K562 (cell line): ENCODE results near the gene GPHN. TPM values are rescaled to one million over a fixed set of nuclear protein-coding genes. Genes with fewer than 3 reads are reported as not detected.

Experiments
- ATAC-seq: fragments of 200-7000 bp; cut with Tn5 transposase; 3 replicates; pipeline ENCODE4 v1.9.1; 2020; ENCODE audit warnings: moderate library complexity
- BruUV-seq: library from RNA; stranded (reverse); fragments of 400-500 nt; replicated peaks from 2 replicates; lab custom pipeline; 2021; lab: Mats Ljungman, UMichigan
- CTCF ChIA-PET: fragments of 300-600 bp; formaldehyde crosslinking; extraction: SDS; loops from one replicate; lab custom pipeline; 2021; ENCODE audit warnings: low intra/inter-chr PET ratio; lab: Yijun Ruan, JAX
- POLR2A ChIA-PET: fragments of 300-600, 350-650 bp; sonication (Branson Sonifier 250); formaldehyde crosslinking; extraction: SDS; loops from one replicate; lab custom pipeline; 2021; ENCODE audit warnings: antibody characterized with exemption, inconsistent platforms; lab: Yijun Ruan, JAX
- DNase-seq, 4 experiments: peaks; one replicate each; pipeline versions ENCODE4 v3.0.0 to v3.0.0-alpha.2; 2011 to 2018; ENCODE audit warnings: low spot score in 3 of 4, mixed read lengths in 3 of 4; ENCODE audit errors: extremely low read depth in 1 of 4
- FAIRE-seq: peaks from 2 replicates; lab custom pipeline; 2011; peaks lifted over from hg19 to GRCh38; lab: Jason Lieb, UNC
- H2AFZ ChIP-seq: 2 replicates; pipeline ENCODE4 v1.6.0; 2011; ENCODE audit warnings: low read depth, low read length, control low read depth, inconsistent platforms
- H3K27ac ChIP-seq: fragments of 200-600 bp; 3 replicates; pipeline ENCODE4 v1.8.0; 2011; ENCODE audit warnings: low read depth, mild to moderate bottlenecking, control low read depth, inconsistent platforms, low read length, moderate library complexity, mixed read lengths; ENCODE audit errors: extremely low read depth
- H3K27me3 ChIP-seq, 2 experiments: fragments of 300-600 bp in 1 of 2; 2 replicates in 1 of 2; 3 replicates in 1 of 2; pipeline versions ENCODE4 v1.6.0 to v1.8.0; 2011; ENCODE audit warnings: inconsistent platforms in 2 of 2, low read length in 2 of 2, mild to moderate bottlenecking in 1 of 2, mixed read lengths in 1 of 2, moderate library complexity in 1 of 2; ENCODE audit not compliant: control insufficient read depth in 2 of 2, insufficient read depth in 2 of 2
- H3K36me3 ChIP-seq: fragments of 300-600 bp; 3 replicates; pipeline ENCODE4 v1.8.0; 2011; ENCODE audit warnings: mild to moderate bottlenecking, low read length, inconsistent platforms; ENCODE audit not compliant: control insufficient read depth, insufficient read depth
- H3K4me1 ChIP-seq, 2 experiments: fragments of 200-600 bp in 1 of 2; replicated peaks in 1 of 2; 2 replicates in 1 of 2; 3 replicates in 1 of 2; pipeline versions ENCODE4 v1.5.1 to v1.8.0; 2011; ENCODE audit warnings: inconsistent platforms in 2 of 2, low read length in 2 of 2, mild to moderate bottlenecking in 1 of 2, mixed read lengths in 1 of 2, moderate library complexity in 1 of 2; ENCODE audit not compliant: control insufficient read depth in 2 of 2, insufficient read depth in 2 of 2
- H3K4me2 ChIP-seq: 2 replicates; pipeline ENCODE4 v1.6.1; 2011; ENCODE audit warnings: low read length, control low read depth, inconsistent platforms, mixed read lengths; ENCODE audit not compliant: insufficient read depth
- H3K4me3 ChIP-seq: fragments of 200-600 bp; sonication (generic), shearing (Covaris generic); 2 replicates; pipeline ENCODE4 v1.5.1; 2016; ENCODE audit warnings: control low read depth, inconsistent platforms
- H3K79me2 ChIP-seq: fragments of 200-600 bp; 3 replicates; pipeline ENCODE4 v1.8.0; 2011; ENCODE audit warnings: low read length, inconsistent platforms; ENCODE audit not compliant: control insufficient read depth, insufficient read depth
- H3K9ac ChIP-seq, 2 experiments: 2 replicates each; pipeline versions ENCODE4 v1.6.0 to v1.6.1; 2011; ENCODE audit warnings: low read depth in 2 of 2, low read length in 2 of 2, control low read depth in 1 of 2, inconsistent platforms in 1 of 2, mild to moderate bottlenecking in 1 of 2, mixed read lengths in 1 of 2; ENCODE audit not compliant: insufficient read depth in 1 of 2
- H3K9me1 ChIP-seq: one replicate; pipeline ENCODE4 v1.6.0; 2011; ENCODE audit warnings: inconsistent platforms, mild to moderate bottlenecking, low read length, moderate library complexity; ENCODE audit not compliant: control insufficient read depth, insufficient read depth
- H3K9me3 ChIP-seq: replicated peaks from 2 replicates; pipeline ENCODE4 v1.5.1; 2011; ENCODE audit warnings: low read depth, low read length, inconsistent platforms; ENCODE audit not compliant: control insufficient read depth, insufficient read depth
- H4K20me1 ChIP-seq: replicated peaks from 2 replicates; pipeline ENCODE4 v1.6.1; 2011; ENCODE audit warnings: low read length, inconsistent platforms, mixed read lengths; ENCODE audit not compliant: control insufficient read depth, insufficient read depth
- CHD7 ChIP-seq: fragments of 200-600 bp; sonication (generic); IDR thresholded peaks from one replicate; pipeline ENCODE4 v1.6.1; 2012; ENCODE audit warnings: mild to moderate bottlenecking, low read depth, low read length, inconsistent platforms
- KAT8 ChIP-seq: fragments of 450-650 bp; IDR thresholded peaks from 2 replicates; pipeline ENCODE4 v1.6.1; 2016; ENCODE audit warnings: low read depth, mild to moderate bottlenecking
- MEF2A ChIP-seq: IDR thresholded peaks from 2 replicates; pipeline ENCODE4 v1.6.1; 2011; ENCODE audit warnings: low read depth, mild to moderate bottlenecking, low read length, moderate library complexity; ENCODE audit not compliant: control insufficient read depth
- SMARCA4 ChIP-seq: fragments of 450-650 bp; IDR thresholded peaks from 2 replicates; pipeline ENCODE4 v1.6.1; 2016
- STAT6 ChIP-seq: sonication (generic); formaldehyde crosslinking; IDR thresholded peaks from 2 replicates; pipeline ENCODE4 v1.8.1; 2023; ENCODE audit warnings: mild to moderate bottlenecking, missing genetic modification reagents
- TEAD1 ChIP-seq, 2 experiments: fragments of 450-650 bp in 1 of 2; sonication (generic) in 1 of 2; formaldehyde crosslinking; IDR thresholded peaks; 2 replicates each; pipeline versions ENCODE4 v1.4.0 to v1.8.0; 2020 to 2022; ENCODE audit warnings: mild to moderate bottlenecking in 2 of 2, missing genetic modification reagents in 1 of 2
- USF1 ChIP-seq: sonication (generic); formaldehyde crosslinking; IDR thresholded peaks from 2 replicates; pipeline ENCODE4 v1.9.0; 2022; ENCODE audit warnings: mild to moderate bottlenecking, missing genetic modification reagents
- XRCC3 ChIP-seq: fragments of 450-650 bp; IDR thresholded peaks from 2 replicates; pipeline ENCODE4 v1.6.1; 2017; ENCODE audit warnings: mild to moderate bottlenecking, moderate library complexity
- WGBS: fragments of 100-300 bp; shearing (Covaris generic); methylation state at CpG from one replicate; pipeline ENCODE4 v1.1.6; 2016; ENCODE audit warnings: low coverage, mixed read lengths; ENCODE audit not compliant: insufficient coverage; ENCODE audit errors: missing lambda C conversion rate; 5-methylcytosine and 5-hydroxymethylcytosine counted together
- in situ Hi-C: fragments of 300-500 bp; cut with MboI; formaldehyde crosslinking; loops from 4 replicates; pipeline ENCODE4 v1.15.0; 2018; ENCODE audit warnings: inconsistent platforms, mixed read lengths
- intact Hi-C: fragments of 100-400 bp; cut with micrococcal nuclease; formaldehyde crosslinking; loops from 2 replicates; pipeline ENCODE4 v1.14.2; 2022
- polyA plus RNA-seq, 8 experiments: library from polyadenylated mRNA; depleted of rRNA in 4 of 8; stranded (reverse) in 5 of 8; unstranded in 3 of 8; fragments of >200 nt; fragmentation: Nextera tagmentation in 2 of 8; fragmentation: Illumina TruSeq in 1 of 8; extraction: Ambion mirVana in 2 of 8; extraction: Trizol in 1 of 8; gene quantifications; 2 replicates each; pipeline versions ENCODE4 v1.2.1 to v1.2.3, GENCODE V29; 2011 to 2014; ENCODE audit warnings: inconsistent platforms in 1 of 8, missing spikeins in 1 of 8
- total RNA-seq, 7 experiments: library from RNA; depleted of rRNA in 6 of 7; stranded (reverse); fragments of >200 nt in 6 of 7; fragmentation: Illumina TruSeq in 2 of 7; extraction: Trizol in 2 of 7; gene quantifications; 2 replicates each; pipeline versions ENCODE4 v1.2.1 to v1.2.3, GENCODE V29; 2011 to 2021; ENCODE audit warnings: low replicate concordance in 1 of 7

Gene GPHN
- total and polyA plus RNA-seq, 9 of the 15 experiments (the other 6 are each of a cell fraction or from before 2014, with no cell fraction given): 5.9 to 16.0 (median 11.4) TPM

- Histone ChIP-seq H3K36me3 (no peaks in the 10 kb centered on the region), H3K9ac (no peak overlapping the region), H3K79me2 (no peaks in the 10 kb centered on the region), H3K4me2 (no peak overlapping the region), H3K9me3 (no peaks in the 10 kb centered on the region), H3K9me1 (no peaks in the 10 kb centered on the region), H3K4me1 (no peaks in the 10 kb centered on the region), H3K27me3 (no peaks in the 10 kb centered on the region), H4K20me1 (no peaks in the 10 kb centered on the region), H3K27ac (no peak overlapping the region), H3K4me3 (no peak overlapping the region), H2AFZ (no peak overlapping the region)
- POLR2A ChIA-PET: no interaction called here
- in situ Hi-C loops: no loop called here
- CTCF ChIA-PET: no interaction called here
- BruUV-seq: no TSS peak
- ATAC-seq (no peak), DNase-seq (no peak), FAIRE-seq (no peak)
- intact Hi-C loops: no loop called here
- WGBS: 75% methylated on average over 1 of the region's 1 CpG
- TF ChIP-seq KAT8 (no peak), MEF2A (no peak), CHD7 (no peak), USF1 (CRISPR knock-in tag) (no peak), STAT6 (CRISPR knock-in tag) (no peak), TEAD1 (CRISPR knock-in tag; IDR thresholded peaks at IDR 0.05) (no peak), XRCC3 (no peak), SMARCA4 (no peak)
These were observed 237.1 kb downstream of the GPHN start for GRCh38 chr14:66745078-66745477.
